Endothelial cell (in vitro differentiated cells): ENCODE data around the gene TBX4. TPM values are rescaled to one million over a fixed set of nuclear protein-coding genes. Genes with fewer than 3 reads are reported as not detected.

Experiments
- DNase-seq: peaks from one replicate; pipeline ENCODE4 v3.0.0; 2021; ENCODE audit warnings: low spot score
- H3K27ac Mint-ChIP-seq: one replicate; pipeline ENCODE4 v1.8.0; 2021; ENCODE audit warnings: mixed read lengths, inconsistent platforms; ENCODE audit not compliant: unreplicated experiment
- H3K27me3 Mint-ChIP-seq: one replicate; pipeline ENCODE4 v1.8.0; 2021; ENCODE audit warnings: mild to moderate bottlenecking, moderate library complexity, mixed read lengths, inconsistent platforms; ENCODE audit not compliant: unreplicated experiment
- H3K36me3 Mint-ChIP-seq: one replicate; pipeline ENCODE4 v1.8.0; 2021; ENCODE audit warnings: mild to moderate bottlenecking, low read depth, mixed read lengths, inconsistent platforms; ENCODE audit not compliant: unreplicated experiment
- H3K4me1 Mint-ChIP-seq: one replicate; pipeline ENCODE4 v1.8.0; 2021; ENCODE audit warnings: mild to moderate bottlenecking, mixed read lengths, inconsistent platforms; ENCODE audit not compliant: unreplicated experiment
- H3K4me3 Mint-ChIP-seq: one replicate; pipeline ENCODE4 v1.8.0; 2021; ENCODE audit warnings: mild to moderate bottlenecking, mixed read lengths, inconsistent platforms; ENCODE audit not compliant: unreplicated experiment
- H3K9me3 Mint-ChIP-seq: one replicate; pipeline ENCODE4 v1.8.0; 2021; ENCODE audit warnings: mixed read lengths, inconsistent platforms; ENCODE audit not compliant: unreplicated experiment
- total RNA-seq: library from RNA; stranded (reverse); fragmentation: NEBNext Ultra II Directional; extraction: Animal tissue kit (Norgen Biotek cat#: 25700); gene quantifications from one replicate; pipeline ENCODE4 v1.2.1, GENCODE V29; 2021; ENCODE audit not compliant: unreplicated experiment
- TF ChIP-seq, protein P1 (sequence below): fragments of 200-600 bp; sonication (generic); IDR thresholded peaks from one replicate; pipeline ENCODE4 v1.5.0; 2021; ENCODE audit warnings: antibody characterized with exemption; ENCODE audit not compliant: unreplicated experiment

The TBX4 gene
- total RNA-seq, 1 donor from 2014 or later: 1.1 TPM

- DNase-seq: no peak
- TF ChIP-seq, protein P1, sequence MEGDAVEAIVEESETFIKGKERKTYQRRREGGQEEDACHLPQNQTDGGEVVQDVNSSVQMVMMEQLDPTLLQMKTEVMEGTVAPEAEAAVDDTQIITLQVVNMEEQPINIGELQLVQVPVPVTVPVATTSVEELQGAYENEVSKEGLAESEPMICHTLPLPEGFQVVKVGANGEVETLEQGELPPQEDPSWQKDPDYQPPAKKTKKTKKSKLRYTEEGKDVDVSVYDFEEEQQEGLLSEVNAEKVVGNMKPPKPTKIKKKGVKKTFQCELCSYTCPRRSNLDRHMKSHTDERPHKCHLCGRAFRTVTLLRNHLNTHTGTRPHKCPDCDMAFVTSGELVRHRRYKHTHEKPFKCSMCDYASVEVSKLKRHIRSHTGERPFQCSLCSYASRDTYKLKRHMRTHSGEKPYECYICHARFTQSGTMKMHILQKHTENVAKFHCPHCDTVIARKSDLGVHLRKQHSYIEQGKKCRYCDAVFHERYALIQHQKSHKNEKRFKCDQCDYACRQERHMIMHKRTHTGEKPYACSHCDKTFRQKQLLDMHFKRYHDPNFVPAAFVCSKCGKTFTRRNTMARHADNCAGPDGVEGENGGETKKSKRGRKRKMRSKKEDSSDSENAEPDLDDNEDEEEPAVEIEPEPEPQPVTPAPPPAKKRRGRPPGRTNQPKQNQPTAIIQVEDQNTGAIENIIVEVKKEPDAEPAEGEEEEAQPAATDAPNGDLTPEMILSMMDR: no peak
- H3K27ac Mint-ChIP-seq: no peak overlapping the region
- no peak overlapping the region for H3K4me3 Mint-ChIP-seq
- H3K9me3 Mint-ChIP-seq: no peaks in the 10 kb centered on the region
- H3K36me3 Mint-ChIP-seq: no peaks in the 10 kb centered on the region
- peaks cover 4% of the 10 kb centered on the region for H3K4me1 Mint-ChIP-seq
- H3K27me3 Mint-ChIP-seq: peaks cover 9% of the 10 kb centered on the region
These were observed 27.5 kb downstream of the TBX4 start for GRCh38 chr17:61479493-61480413.

GRCh38 chr17:61480414-61480807 is 28.2 kb downstream of the TBX4 start:
- peaks cover 7% of the 10 kb centered on the region for H3K27me3 Mint-ChIP-seq
- no peaks in the 10 kb centered on the region for H3K9me3 Mint-ChIP-seq
- no peaks in the 10 kb centered on the region for H3K4me1 Mint-ChIP-seq

DNA sequence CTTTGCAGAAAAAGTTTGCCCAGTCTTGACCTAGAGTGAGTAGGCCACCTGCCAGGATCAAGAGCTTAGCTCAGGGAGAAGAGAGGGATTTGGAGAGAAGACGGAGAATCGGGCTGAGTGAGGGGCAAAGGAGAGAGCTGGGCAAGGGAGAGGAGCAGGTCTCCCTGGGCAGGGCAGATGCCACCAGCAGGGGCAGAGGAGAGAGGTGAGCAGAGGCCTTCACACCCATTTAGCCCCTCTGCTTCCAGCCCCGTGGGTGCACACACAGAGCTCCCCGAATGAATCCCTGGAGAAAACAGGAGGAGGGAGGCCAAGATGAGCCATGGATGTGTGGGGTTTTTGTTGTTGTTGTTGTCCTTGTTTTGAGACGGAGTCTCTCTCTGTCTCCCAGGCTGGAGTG is 29.2 kb downstream of the TBX4 start:
- Mint-ChIP-seq H3K27me3 (peaks cover 4% of the 10 kb centered on the region), H3K36me3 (no peaks in the 10 kb centered on the region), H3K9me3 (no peaks in the 10 kb centered on the region), H3K4me1 (peaks cover 4% of the 10 kb centered on the region), H3K4me3 (no peak overlapping the region), H3K27ac (no peak overlapping the region)
- TF ChIP-seq, protein P1: no peak
- no peak for DNase-seq

More at GRCh38 chr17:61480414-61480807, 28.2 kb downstream of the TBX4 start:
- Mint-ChIP-seq H3K27ac (no peak overlapping the region), H3K4me3 (no peak overlapping the region), H3K36me3 (no peaks in the 10 kb centered on the region)
- TF ChIP-seq, protein P1: no peak
- no peak for DNase-seq

GRCh38 chr17:61482467-61482866 is 30.2 kb downstream of the TBX4 start:
- peaks cover 4% of the 10 kb centered on the region for H3K4me1 Mint-ChIP-seq
- DNase-seq: no peak
- H3K9me3 Mint-ChIP-seq: no peaks in the 10 kb centered on the region
- peaks cover 4% of the 10 kb centered on the region for H3K27me3 Mint-ChIP-seq
- no peak overlapping the region for H3K4me3 Mint-ChIP-seq
- H3K27ac Mint-ChIP-seq: no peak overlapping the region
- TF ChIP-seq, protein P1: no peak
- no peaks in the 10 kb centered on the region for H3K36me3 Mint-ChIP-seq

GRCh38 chr17:61483778-61484116 is 31.5 kb downstream of the TBX4 start:
- Mint-ChIP-seq H3K4me1 (peaks cover 4% of the 10 kb centered on the region), H3K36me3 (no peaks in the 10 kb centered on the region), H3K27me3 (peaks cover 4% of the 10 kb centered on the region), H3K27ac (no peak overlapping the region), H3K4me3 (no peak overlapping the region), H3K9me3 (no peaks in the 10 kb centered on the region)
- TF ChIP-seq, protein P1: no peak
- DNase-seq: no peak
